Pons (tissue), 1 donor: ENCODE measurements around the gene DDI2.
"Not testable (repeated sequence)": the region's sequence is repeated elsewhere in the genome, so short reads cannot be mapped to it uniquely, and the experiment has no call there.

ENCODE experiments used
- DNase-seq: peaks from one replicate; pipeline ENCODE4 v3.0.0-alpha.2; 2016; ENCODE audit warnings: low spot score

Gene DDI2

GRCh38 chr1:15678578-15678977, 61.3 kb downstream of the DDI2 start:
- no peak for DNase-seq

DNA sequence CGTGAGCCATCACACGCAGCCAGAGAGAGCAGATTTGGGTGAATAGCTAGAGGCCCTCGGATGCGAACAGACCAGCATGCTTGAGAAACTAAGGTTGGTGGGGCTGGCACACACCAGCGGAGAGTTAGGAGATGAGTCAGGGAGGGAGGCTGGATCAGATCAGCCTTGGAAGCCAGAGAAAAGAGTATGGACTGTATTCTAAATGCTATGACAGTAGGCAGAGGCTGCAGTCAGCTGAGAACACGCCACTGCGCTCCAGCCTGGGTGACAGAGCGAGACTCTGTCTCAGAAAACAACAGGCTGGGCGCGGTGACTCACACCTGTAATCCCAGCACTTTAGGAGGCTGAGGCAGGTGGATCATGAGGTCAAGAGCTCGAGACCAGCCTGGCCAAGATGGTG, 62.9 kb downstream of the DDI2 start:
- DNase-seq, result no peak

- DNase-seq, result no peak
Observed at GRCh38 chr1:15680561-15681348, 63.5 kb downstream of the DDI2 start.

DNA sequence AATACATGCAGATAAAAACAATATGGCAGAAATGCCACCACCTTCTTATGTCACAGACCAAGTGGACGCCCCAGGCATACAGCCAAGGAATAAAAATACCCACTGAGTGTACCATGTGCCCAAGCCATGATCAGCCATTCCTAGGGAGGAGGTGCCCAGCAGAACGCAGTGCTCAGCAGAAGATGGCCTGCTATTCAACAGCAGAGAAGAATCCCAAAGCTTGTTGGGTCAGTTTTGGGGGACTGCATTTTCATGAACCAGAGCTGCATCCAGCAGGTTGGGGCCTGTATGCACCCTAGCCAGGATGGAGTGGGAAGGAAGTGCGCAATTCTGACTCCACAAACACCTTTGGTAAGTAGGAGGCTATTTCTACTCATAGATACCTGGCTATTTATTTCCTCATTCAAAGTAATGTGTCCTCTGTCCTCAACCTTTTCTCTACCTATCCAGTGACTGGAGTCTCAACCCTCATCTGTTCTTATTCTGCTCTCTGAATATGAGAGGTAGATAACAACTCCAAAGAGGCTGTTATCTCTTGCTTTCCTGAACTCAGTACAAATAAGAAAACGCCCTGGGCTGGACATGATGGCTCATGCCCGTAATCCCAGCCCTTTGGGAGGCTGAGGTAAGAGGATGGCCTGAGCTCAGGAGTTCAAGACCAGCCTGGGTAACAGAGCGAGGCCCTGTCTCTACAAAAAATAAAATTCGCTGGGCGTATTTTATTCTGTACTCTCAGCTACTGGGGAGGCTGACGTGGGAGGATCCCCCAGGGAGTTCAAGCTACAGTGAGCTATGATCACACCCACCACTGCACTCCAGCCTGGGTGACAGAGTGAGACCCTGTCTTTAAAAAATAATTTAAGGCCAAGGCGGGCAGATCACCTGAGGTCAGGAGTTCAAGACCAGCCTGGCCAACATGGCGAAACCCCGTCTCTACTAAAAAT, 64.4 kb downstream of the DDI2 start:
- no peak for DNase-seq

DNA sequence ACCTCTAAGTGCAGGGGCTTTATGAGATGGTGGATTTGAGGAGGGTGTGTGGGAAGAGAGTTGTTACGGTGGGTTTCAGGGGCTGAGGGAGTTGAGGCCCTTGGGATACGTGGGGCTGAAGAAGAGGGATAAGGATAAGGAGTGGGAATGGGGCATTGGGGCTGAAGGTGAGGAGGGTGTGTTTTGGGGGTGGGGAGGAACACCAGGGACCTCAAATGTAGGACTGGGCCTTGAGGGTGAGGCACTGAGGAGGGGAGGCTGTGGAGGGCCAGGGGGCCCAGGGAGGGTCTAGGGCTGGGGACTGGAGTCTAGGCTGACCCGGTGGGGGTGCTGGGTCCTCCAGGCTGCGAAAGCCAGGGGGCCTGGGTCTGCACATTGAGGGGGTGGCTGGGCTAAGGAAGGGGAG, 65.7 kb downstream of the DDI2 start:
- no peak for DNase-seq

- no peak for DNase-seq
Observed at GRCh38 chr1:15683345-15684039, 66.2 kb downstream of the DDI2 start.

GRCh38 chr1:15684042-15684461, 66.8 kb downstream of the DDI2 start, which contains the start of gene PLEKHM2:
TSS of gene PLEKHM2 (plus strand) at chr1:15684320. CDS start at chr1:15684559, 239 bp downstream.
- DNase-seq, result no peak

DNA sequence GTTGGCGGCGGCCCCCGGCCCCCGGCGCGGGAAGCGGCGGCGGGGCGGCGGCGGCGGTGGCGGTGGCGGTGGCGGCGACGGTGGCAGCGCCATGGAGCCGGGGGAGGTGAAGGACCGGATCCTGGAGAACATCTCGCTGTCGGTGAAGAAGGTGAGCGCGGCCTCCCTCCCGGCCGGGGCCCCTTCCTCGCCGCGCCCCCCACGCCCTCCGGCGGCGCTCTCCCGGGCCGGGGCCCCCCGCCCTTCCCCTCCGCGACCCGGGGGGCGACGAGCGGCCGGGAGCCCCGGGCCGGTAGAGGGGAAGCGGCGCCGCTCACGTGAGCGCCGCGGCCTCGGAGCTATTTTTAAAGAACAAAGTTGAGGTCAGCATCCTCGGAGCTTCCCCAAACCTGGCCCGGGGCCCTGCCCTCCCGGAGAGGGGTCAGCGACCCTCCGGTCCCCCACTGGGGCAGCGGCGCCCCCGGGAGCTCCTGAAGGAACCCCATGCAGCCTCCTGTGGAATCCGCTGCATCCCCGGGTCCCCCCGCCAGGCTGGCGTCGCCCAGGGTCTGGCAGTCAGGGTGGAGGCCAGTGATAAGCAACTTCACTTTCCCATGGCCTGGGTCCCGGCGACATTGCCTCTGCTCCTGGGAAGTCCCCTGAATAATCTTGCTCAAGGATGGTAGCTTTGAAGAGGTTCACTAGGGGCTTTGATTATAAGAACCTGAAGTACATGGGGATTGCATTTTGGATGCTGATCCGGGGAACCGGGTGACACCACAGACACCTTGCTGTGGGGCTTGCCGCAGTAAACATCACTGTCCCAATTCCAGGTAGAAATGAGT, 67.4 kb downstream of the DDI2 start:
- no peak for DNase-seq

GRCh38 chr1:15685820-15686219, 68.6 kb downstream of the DDI2 start:
- no peak for DNase-seq

- DNase-seq, result no peak
Observed at GRCh38 chr1:15687446-15687845, 70.2 kb downstream of the DDI2 start.

DNA sequence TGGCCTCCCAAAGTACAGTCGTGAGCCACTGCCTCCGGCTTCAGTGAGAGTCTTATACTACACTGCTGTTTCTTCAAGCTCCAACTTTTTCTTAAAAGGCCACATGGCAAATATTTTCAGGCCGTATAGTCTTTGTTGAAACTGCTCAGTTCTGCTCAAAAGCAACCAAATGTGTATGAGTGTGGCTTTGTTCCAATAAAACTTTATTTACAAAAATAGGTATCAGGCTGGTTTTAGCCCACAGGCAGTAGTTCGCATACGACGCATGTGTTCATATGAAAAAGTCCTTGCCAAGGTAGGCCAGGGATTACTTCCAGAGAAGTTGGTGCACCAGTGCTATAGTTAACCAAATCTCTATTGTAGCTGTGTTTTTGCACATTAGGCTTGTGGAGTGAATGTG, 73.1 kb downstream of the DDI2 start:
- no peak for DNase-seq

GRCh38 chr1:15691434-15692032, 74.3 kb downstream of the DDI2 start:
- no peak for DNase-seq

DNA sequence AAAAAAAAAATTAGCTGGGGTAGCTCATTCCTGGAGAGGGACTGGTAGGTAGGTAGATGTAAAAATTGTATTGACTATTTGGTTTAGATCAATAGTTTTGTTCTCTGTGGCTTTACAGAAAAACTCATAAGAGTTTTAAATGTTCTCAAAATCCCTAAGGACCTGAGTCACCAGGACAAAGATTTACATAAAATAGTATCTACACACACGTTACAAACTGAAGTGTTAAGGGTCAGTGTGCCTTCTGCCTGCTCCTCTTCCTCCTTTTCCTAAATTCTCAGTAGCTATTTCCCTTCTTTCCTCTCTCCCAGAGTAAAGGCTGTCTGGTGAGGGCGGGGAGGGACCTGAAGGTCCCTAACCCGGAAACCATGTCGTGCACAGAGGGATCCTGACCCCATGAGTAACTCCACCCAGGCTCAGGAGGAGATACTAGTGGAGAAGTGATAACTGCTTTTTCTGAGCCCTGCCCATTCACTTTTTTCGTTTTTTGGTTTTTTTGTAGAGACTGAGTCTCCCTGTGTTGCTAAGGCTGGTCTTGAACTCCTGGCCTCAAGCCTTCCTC, 74.9 kb downstream of the DDI2 start:
- DNase-seq, result no peak

GRCh38 chr1:15693371-15693770, 76.1 kb downstream of the DDI2 start:
- DNase-seq, result no peak

DNA sequence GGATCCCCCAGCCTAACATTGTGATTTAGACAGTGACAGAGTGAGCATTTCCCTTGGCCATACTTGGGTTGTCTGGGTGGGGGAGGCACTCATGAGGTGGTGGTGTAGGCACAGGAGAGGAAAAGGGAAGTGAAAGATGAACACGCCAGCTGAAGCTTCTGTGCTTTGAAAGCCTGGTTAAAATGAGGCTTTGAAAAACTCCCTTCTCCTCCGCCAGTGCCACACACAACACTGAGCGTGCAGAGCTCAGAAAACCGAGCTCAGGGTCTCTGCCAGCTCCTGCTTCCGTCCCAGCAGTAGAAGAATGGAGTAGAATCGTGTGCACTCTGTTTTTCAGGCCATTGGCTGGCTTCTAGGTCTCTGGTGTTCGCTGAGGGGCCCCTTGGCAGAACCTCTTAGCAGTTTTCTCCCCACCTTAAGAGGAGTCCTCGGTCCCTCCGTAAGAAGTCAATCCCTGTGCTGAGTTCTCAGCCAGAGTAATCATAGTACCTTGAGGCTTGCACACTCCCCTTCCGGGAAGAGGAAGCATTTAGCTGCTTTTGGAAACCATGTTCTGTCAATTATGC, 79.8 kb downstream of the DDI2 start:
- DNase-seq, result peak; percentile 76

GRCh38 chr1:15698201-15698600, 80.9 kb downstream of the DDI2 start:
- DNase-seq, result no peak

DNA sequence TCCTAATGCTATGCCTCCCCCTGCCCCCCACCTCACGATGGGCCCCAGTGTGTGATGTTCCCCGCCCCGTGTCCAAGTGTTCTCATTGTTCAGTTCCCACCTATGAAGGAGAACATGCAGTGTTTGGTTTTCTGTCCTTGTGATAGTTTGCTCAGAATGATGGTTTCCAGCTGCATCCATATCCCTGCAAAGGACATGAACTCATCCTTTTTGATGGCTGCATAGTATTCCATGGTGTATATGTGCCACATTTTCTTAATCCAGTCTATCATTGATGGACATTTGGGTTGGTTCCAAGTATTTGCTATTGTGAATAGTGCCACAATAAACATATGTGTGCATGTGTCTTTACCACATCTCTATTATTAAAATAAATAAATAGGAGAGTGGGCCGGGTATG, 82.1 kb downstream of the DDI2 start:
- DNase-seq, result not testable (repeated sequence)

DNA sequence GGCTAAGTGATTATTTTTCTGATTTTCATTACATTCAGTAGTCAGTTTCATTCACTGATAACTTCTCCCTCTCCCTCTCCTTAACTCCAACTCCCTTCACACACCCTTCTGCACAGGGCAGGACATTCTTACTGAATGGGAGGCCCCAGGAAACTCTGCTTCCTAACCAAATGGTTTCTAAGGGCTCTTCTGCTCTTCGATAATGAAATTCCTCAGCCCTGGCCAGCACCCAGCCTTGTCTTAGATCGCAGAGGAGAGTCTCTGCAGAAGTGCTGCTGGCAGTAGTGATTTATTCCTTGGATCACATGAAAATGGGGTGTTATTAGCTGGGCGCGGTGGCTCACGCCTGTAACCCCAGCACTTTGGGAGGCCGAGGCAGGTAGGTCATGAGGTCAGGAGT, 83.2 kb downstream of the DDI2 start:
- DNase-seq, result no peak

DNA sequence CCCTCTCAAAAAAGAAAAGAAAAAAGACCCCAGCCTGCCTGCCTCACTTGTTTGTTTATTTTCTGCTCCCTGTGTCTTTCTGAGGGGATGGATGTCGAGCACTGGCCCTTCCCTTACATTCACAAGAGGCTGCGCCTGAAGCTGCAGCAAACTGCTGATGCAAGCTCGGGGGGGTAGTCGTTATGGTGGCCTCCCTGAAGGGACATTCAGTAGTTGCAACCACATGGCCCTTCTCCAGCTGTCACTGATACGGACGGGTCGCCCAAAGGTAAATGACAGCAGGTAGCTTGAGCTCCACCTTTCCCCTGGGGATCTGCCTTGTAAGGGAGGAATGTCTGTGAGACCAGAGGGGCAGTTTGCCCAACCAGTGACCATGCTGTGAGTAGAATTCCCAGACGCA, 84.5 kb downstream of the DDI2 start:
- no peak for DNase-seq
